HG03280 (cell line): ENCODE measurements around the gene MTIF2.
"Not testable (repeated sequence)": the region's sequence is repeated elsewhere in the genome, so short reads cannot be mapped to it uniquely, and the experiment has no call there.

Experiments
- ATAC-seq: cut with Tn5 transposase; IDR thresholded peaks from one replicate; pipeline ENCODE4 v1.9.1; 2021; ENCODE audit warnings: mild to moderate bottlenecking, moderate library complexity; ENCODE audit not compliant: unreplicated experiment

MTIF2 gene

GRCh38 chr2:55245411-55245810 is 23.6 kb downstream of the MTIF2 start:
- ATAC-seq, result no peak

GRCh38 chr2:55242617-55243016 is 26.4 kb downstream of the MTIF2 start:
- no peak for ATAC-seq

GRCh38 chr2:55241582-55241981 is 27.4 kb downstream of the MTIF2 start:
- not testable (repeated sequence) for ATAC-seq

- ATAC-seq, result no peak
These were observed 29.3 kb downstream of the MTIF2 start for GRCh38 chr2:55239656-55240222.

- ATAC-seq, result no peak
These were observed 32.0 kb downstream of the MTIF2 start for GRCh38 chr2:55236992-55237543.

GRCh38 chr2:55235724-55236538 is 33.1 kb downstream of the MTIF2 start:
- no peak for ATAC-seq

GRCh38 chr2:55233658-55233940 is 35.4 kb downstream of the MTIF2 start:
- no peak for ATAC-seq

- ATAC-seq, result peak; percentile 23
These were observed 36.0 kb downstream of the MTIF2 start for GRCh38 chr2:55232863-55233657.

- ATAC-seq, result peak; percentile 84
These were observed 36.8 kb downstream of the MTIF2 start, which contains the start of the genes CLHC1 and RPS27A for GRCh38 chr2:55232084-55232862. CLHC1 (minus strand) TSS chr2:55232293; CDS start chr2:55222411, 9,882 bp downstream. RPS27A (plus strand) TSS chr2:55232688; CDS start chr2:55232825, 137 bp downstream.

- ATAC-seq, result no peak
These were observed 37.4 kb downstream of the MTIF2 start for GRCh38 chr2:55231546-55232083.

GRCh38 chr2:55230551-55230950 is 38.5 kb downstream of the MTIF2 start:
- ATAC-seq, result no peak

GRCh38 chr2:55229221-55229620 is 39.8 kb downstream of the MTIF2 start:
- ATAC-seq, result no peak

- ATAC-seq, result no peak
These were observed 40.8 kb downstream of the MTIF2 start for GRCh38 chr2:55228226-55228563.

- not testable (repeated sequence) for ATAC-seq
These were observed 41.4 kb downstream of the MTIF2 start for GRCh38 chr2:55227437-55228225.

GRCh38 chr2:55225481-55226020 is 43.5 kb downstream of the MTIF2 start:
- no peak for ATAC-seq

GRCh38 chr2:55224761-55225261 is 44.2 kb downstream of the MTIF2 start:
- no peak for ATAC-seq

- ATAC-seq, result no peak
These were observed 44.9 kb downstream of the MTIF2 start for GRCh38 chr2:55223958-55224760.

- no peak for ATAC-seq
These were observed 55.2 kb downstream of the MTIF2 start for GRCh38 chr2:55213822-55214221.
